AG04450 (cell line): Measurements from ENCODE around the gene OTOG. TPM values are rescaled to one million over a fixed set of nuclear protein-coding genes. Genes with fewer than 3 reads are reported as not detected.

ENCODE experiments used
- CTCF ChIA-PET: fragments of 300-600, 350-600 bp; formaldehyde crosslinking; extraction: SDS; loops from one replicate; lab custom pipeline; 2022; ENCODE audit warnings: antibody characterized with exemption, inconsistent platforms; lab: Charles Lee
- POLR2A ChIA-PET: fragments of 350-600 bp; formaldehyde crosslinking; extraction: SDS; loops from one replicate; lab custom pipeline; 2021; ENCODE audit warnings: antibody characterized with exemption, inconsistent platforms; lab: Yijun Ruan, JAX
- DNase-seq: peaks from one replicate; pipeline ENCODE4 v3.0.0-alpha.2; 2011; ENCODE audit warnings: low read depth, low spot score
- H3K27ac ChIP-seq: one replicate; pipeline ENCODE4 v1.5.1; 2012; ENCODE audit warnings: low read depth, low read length, control low read depth
- H3K27me3 ChIP-seq: one replicate; pipeline ENCODE4 v1.6.0; 2012; ENCODE audit warnings: low read length; ENCODE audit not compliant: control insufficient read depth, insufficient read depth
- H3K4me3 ChIP-seq: 2 replicates; pipeline ENCODE4 v1.5.1; 2011; ENCODE audit warnings: mild to moderate bottlenecking, low read depth, low read length, control low read depth
- H3K9me3 ChIP-seq: 2 replicates; pipeline ENCODE4 v1.5.1; 2012; ENCODE audit warnings: low read length; ENCODE audit not compliant: control insufficient read depth, insufficient read depth
- polyA plus RNA-seq: library from polyadenylated mRNA; depleted of rRNA; stranded (reverse); fragments of >200 nt; gene quantifications from 2 replicates; pipeline ENCODE4 v1.2.3, GENCODE V29; 2011
- TF ChIP-seq, protein P1 (sequence below): IDR thresholded peaks from 2 replicates; pipeline ENCODE4 v1.5.1; 2011; ENCODE audit warnings: low read depth, low read length, control low read depth, inconsistent platforms

Gene OTOG
- polyA plus RNA-seq, 1 experiment = not detected

- CTCF ChIA-PET = no interaction called here
- no peak overlapping the region for H3K4me3 ChIP-seq
- peaks cover 3% of the 10 kb centered on the region for H3K27me3 ChIP-seq
- TF ChIP-seq, protein P1, sequence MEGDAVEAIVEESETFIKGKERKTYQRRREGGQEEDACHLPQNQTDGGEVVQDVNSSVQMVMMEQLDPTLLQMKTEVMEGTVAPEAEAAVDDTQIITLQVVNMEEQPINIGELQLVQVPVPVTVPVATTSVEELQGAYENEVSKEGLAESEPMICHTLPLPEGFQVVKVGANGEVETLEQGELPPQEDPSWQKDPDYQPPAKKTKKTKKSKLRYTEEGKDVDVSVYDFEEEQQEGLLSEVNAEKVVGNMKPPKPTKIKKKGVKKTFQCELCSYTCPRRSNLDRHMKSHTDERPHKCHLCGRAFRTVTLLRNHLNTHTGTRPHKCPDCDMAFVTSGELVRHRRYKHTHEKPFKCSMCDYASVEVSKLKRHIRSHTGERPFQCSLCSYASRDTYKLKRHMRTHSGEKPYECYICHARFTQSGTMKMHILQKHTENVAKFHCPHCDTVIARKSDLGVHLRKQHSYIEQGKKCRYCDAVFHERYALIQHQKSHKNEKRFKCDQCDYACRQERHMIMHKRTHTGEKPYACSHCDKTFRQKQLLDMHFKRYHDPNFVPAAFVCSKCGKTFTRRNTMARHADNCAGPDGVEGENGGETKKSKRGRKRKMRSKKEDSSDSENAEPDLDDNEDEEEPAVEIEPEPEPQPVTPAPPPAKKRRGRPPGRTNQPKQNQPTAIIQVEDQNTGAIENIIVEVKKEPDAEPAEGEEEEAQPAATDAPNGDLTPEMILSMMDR = no peak
- POLR2A ChIA-PET = no interaction called here
- no peak overlapping the region for H3K27ac ChIP-seq
- H3K9me3 ChIP-seq = no peaks in the 10 kb centered on the region
- DNase-seq = no peak
Measured at GRCh38 chr11:17573526-17573925, 26.5 kb downstream of the OTOG start.

DNA sequence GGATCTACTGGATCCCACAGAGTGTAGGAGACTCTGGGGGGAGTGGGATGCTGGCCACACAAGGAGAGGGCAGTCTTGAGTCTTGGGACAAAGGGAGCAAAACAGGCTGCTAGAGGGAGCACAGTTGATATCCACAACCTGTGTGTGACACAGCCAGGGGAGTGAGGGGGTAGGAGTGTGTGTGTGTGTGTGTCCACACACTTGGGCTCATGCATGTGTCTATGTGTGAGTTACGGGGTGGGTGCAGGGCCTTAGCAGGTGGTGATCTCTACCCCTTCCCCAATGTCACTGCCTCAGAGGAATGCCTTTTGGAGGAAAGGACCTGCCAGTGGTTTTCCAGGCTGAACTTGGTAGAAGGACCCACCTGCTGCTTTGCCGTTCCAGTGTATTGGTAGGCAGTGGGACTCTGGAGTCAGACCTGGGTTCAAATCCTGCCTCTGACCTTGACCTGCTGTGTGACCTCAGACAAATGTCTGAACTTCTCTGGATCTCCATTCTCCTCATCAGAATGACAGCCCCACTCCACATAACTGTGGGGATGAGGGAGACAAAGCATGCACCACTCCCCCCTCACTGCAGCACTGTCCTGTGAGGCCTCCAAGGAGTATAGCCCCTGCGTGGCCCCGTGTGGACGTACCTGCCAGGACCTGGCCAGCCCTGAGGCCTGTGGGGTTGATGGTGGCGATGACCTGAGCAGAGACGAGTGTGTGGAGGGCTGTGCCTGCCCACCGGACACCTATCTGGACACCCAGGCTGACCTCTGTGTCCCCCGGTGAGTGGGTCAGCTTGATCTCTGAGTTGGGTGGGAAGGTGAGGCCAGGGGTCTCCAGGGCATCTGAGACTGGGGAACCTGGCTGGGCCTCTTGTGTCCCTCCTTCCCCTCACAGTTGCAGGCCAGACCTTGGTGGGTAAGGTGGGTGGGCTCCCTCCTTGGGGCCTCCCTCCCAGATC, 27.4 kb downstream of the OTOG start:
- H3K9me3 ChIP-seq = no peaks in the 10 kb centered on the region
- ChIA-PET POLR2A (no interaction called here), CTCF (no interaction called here)
- TF ChIP-seq, protein P1 = no peak
- H3K27me3 ChIP-seq = peaks cover 3% of the 10 kb centered on the region
- H3K4me3 ChIP-seq = no peak overlapping the region
- no peak for DNase-seq
- H3K27ac ChIP-seq = no peak overlapping the region

DNA sequence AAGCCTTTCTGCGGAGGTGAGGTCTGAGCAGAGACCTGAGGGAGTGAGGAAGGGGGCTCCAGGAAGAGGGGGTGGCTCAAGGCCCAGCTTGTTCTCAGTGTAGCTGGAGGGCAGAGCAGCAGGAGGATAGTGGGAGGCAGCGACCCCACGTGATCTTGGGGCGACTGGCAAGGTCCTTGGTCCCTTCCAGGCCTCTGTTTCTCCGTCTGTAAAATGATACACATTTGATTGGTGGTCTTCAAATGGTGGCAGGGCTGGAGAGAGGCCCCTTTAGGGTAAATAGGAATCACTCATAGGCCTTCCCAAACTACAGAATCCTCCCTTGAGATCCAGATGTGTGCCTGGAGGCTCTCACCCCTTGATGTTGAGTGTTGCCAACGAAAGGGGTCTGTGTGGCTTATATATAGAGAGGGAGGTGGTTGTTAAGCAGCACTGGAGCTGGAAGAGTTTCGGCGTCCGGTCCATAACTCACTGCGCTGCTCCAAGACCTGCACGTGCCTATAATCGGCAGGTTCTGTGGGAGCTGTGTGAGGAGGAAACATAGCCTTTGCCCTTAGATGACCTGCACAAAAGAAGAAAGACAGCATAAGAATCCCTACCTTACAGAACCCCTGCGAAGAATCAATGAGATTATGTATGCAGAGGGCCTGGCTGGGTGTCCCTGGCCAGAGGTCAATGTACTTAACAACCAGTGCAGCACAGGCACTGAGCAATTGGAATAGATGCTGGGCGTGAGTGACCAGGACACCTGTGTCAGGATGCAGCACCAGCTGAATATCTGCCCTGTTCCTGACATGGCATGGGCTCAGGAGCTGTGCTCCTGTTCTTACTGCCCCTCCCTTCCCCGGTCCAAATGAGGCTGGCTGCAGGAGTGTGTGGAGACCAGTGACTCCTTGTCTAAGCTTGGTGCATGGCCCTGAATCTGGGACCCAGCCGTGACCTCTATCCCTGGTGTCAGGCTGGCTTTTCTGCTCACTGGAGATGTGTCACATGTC, 28.7 kb downstream of the OTOG start:
- DNase-seq = no peak
- ChIA-PET CTCF (no interaction called here), POLR2A (no interaction called here)
- TF ChIP-seq, protein P1 = no peak
- Histone ChIP-seq H3K27ac (no peak overlapping the region), H3K27me3 (peaks cover 3% of the 10 kb centered on the region), H3K4me3 (no peak overlapping the region), H3K9me3 (no peaks in the 10 kb centered on the region)

DNA sequence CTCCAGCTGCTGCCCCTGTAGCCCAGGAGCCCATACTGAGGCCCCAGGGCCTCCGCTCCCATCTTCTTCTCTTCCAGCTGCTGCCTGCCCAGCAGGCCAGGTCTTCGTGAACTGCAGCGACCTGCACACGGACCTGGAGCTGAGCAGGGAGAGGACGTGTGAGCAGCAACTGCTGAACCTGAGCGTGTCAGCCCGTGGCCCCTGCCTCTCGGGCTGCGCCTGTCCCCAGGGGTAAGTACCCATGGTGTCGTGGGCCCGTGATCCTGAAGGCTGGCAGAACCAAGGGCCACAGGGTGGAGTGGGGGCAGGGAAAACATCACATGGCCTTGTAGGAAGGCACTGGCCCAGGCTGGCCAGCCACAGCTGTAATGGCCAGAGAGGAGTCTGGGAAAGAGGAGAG, 31.2 kb downstream of the OTOG start:
- CTCF ChIA-PET = no interaction called here
- POLR2A ChIA-PET = no interaction called here
- Histone ChIP-seq H3K27me3 (no peaks in the 10 kb centered on the region), H3K27ac (no peak overlapping the region), H3K9me3 (no peaks in the 10 kb centered on the region), H3K4me3 (no peak overlapping the region)
- TF ChIP-seq, protein P1 = no peak
- no peak for DNase-seq
